Endothelial cell of umbilical vein (primary cell): ENCODE measurements around the gene LRWD1. TPM values are rescaled to one million over a fixed set of nuclear protein-coding genes. Genes with fewer than 3 reads are reported as not detected.

Experiments
- BruUV-seq: library from RNA; stranded (reverse); fragments of 400-500 nt; replicated peaks from 2 replicates; lab custom pipeline; 2021; lab: Mats Ljungman, UMichigan
- CTCF ChIA-PET: fragments of 300-600, 350-600 bp; sonication (Branson Sonifier 250); formaldehyde crosslinking; loops from one replicate; lab custom pipeline; 2021; ENCODE audit warnings: antibody characterized with exemption, inconsistent platforms; lab: Charles Lee
- POLR2A ChIA-PET: fragments of 300-600, 350-600 bp; sonication (Branson Sonifier 250); formaldehyde crosslinking; loops from one replicate; lab custom pipeline; 2021; ENCODE audit warnings: antibody characterized with exemption, inconsistent platforms; lab: Charles Lee
- DNase-seq: peaks from one replicate; pipeline ENCODE4 v3.0.0-alpha.2; 2011; ENCODE audit warnings: low read depth, low spot score
- FAIRE-seq: peaks from 2 replicates; lab custom pipeline; 2011; peaks lifted over from hg19 to GRCh38; lab: Jason Lieb, UNC
- H2AFZ ChIP-seq: 2 replicates; pipeline ENCODE4 v1.6.0; 2012; ENCODE audit warnings: low read depth, low read length, control low read depth, inconsistent platforms
- H3K27ac ChIP-seq: 2 replicates; pipeline ENCODE4 v1.5.1; 2011; ENCODE audit warnings: low read depth, mild to moderate bottlenecking, control low read depth, low read length, moderate library complexity; ENCODE audit not compliant: insufficient read depth
- H3K27me3 ChIP-seq, 2 experiments: 2 replicates each; pipeline versions ENCODE4 v1.6.0 to v1.6.1; 2011; ENCODE audit warnings: low read length in 2 of 2, mixed read lengths in 1 of 2; ENCODE audit not compliant: control insufficient read depth in 2 of 2, insufficient read depth in 2 of 2
- H3K36me3 ChIP-seq, 2 experiments: 2 replicates in 1 of 2; 3 replicates in 1 of 2; pipeline ENCODE4 v1.5.1; 2011; ENCODE audit warnings: low read length in 2 of 2, mild to moderate bottlenecking in 1 of 2, moderate library complexity in 1 of 2; ENCODE audit not compliant: control insufficient read depth in 2 of 2, insufficient read depth in 2 of 2; ENCODE audit errors: extremely low read depth in 1 of 2
- H3K4me1 ChIP-seq: 3 replicates; pipeline ENCODE4 v1.5.1; 2011; ENCODE audit warnings: mild to moderate bottlenecking, low read length; ENCODE audit not compliant: control insufficient read depth, insufficient read depth; ENCODE audit errors: extremely low read depth
- H3K4me2 ChIP-seq: 2 replicates; pipeline ENCODE4 v1.6.1; 2011; ENCODE audit warnings: low read length, control low read depth, mixed read lengths; ENCODE audit not compliant: insufficient read depth
- H3K4me3 ChIP-seq, 3 experiments: fragments of 200-600 bp in 1 of 3; sonication (generic), shearing (Covaris generic) in 1 of 3; replicated peaks in 1 of 3; 2 replicates each; pipeline ENCODE4 v1.5.1; 2011 to 2016; ENCODE audit warnings: control low read depth in 3 of 3, low read length in 3 of 3, mild to moderate bottlenecking in 2 of 3, inconsistent platforms in 1 of 3, low read depth in 1 of 3, moderate library complexity in 1 of 3; ENCODE audit not compliant: insufficient read depth in 1 of 3
- H3K79me2 ChIP-seq: 2 replicates; pipeline ENCODE4 v1.6.0; 2012; ENCODE audit warnings: low read length, inconsistent platforms; ENCODE audit not compliant: control insufficient read depth, insufficient read depth
- H3K9ac ChIP-seq: replicated peaks from 2 replicates; pipeline ENCODE3; 2011; ENCODE audit warnings: low read length, control low read depth; ENCODE audit not compliant: insufficient read depth; ENCODE audit errors: extremely low read depth
- H3K9me1 ChIP-seq: replicated peaks from 3 replicates; pipeline ENCODE4 v1.6.0; 2011; ENCODE audit warnings: mild to moderate bottlenecking, low read length; ENCODE audit not compliant: control insufficient read depth, insufficient read depth; ENCODE audit errors: extremely low read depth
- H3K9me3 ChIP-seq: replicated peaks from 2 replicates; pipeline ENCODE4 v1.5.1; 2012; ENCODE audit warnings: low read length, inconsistent platforms; ENCODE audit not compliant: control insufficient read depth, insufficient read depth
- H4K20me1 ChIP-seq: replicated peaks from 2 replicates; pipeline ENCODE3; 2011; ENCODE audit warnings: mild to moderate bottlenecking, low read length; ENCODE audit not compliant: control insufficient read depth, insufficient read depth; ENCODE audit errors: extremely low read depth
- EZH2 ChIP-seq: IDR thresholded peaks from 2 replicates; pipeline ENCODE4 v1.6.1; 2012; ENCODE audit warnings: borderline replicate concordance, low read depth, mild to moderate bottlenecking, moderate library complexity, low read length, inconsistent platforms; ENCODE audit not compliant: severe bottlenecking
- FOS ChIP-seq: IDR thresholded peaks from 2 replicates; pipeline ENCODE4 v1.6.1; 2011; ENCODE audit warnings: mild to moderate bottlenecking, low read length, moderate library complexity, borderline replicate concordance; ENCODE audit not compliant: insufficient read depth
- GATA2 ChIP-seq: IDR thresholded peaks from 2 replicates; pipeline ENCODE4 v1.7.0; 2011; ENCODE audit warnings: low read depth, mild to moderate bottlenecking, moderate library complexity, mixed read lengths, low read length; ENCODE audit not compliant: insufficient read length, insufficient read depth
- MYC ChIP-seq: IDR thresholded peaks from one replicate; pipeline ENCODE4 v1.6.1; 2011; ENCODE audit warnings: mild to moderate bottlenecking, low read depth, low read length
- POLR2A ChIP-seq: IDR thresholded peaks from 2 replicates; pipeline ENCODE4 v1.6.1; 2012; ENCODE audit warnings: low read depth, mild to moderate bottlenecking, control low read depth, low read length
- POLR2AphosphoS5 ChIP-seq: IDR thresholded peaks from 2 replicates; pipeline ENCODE4 v1.6.1; 2012; ENCODE audit warnings: low read depth, mild to moderate bottlenecking, control low read depth, low read length, moderate library complexity; ENCODE audit not compliant: insufficient read depth
- dilution Hi-C: fragments of 300-500 bp; cut with MboI; formaldehyde crosslinking; loops from one replicate; pipeline ENCODE4 v1.15.0; 2019; ENCODE audit warnings: low sequenced_read_pairs; ENCODE audit not compliant: extremely low pct_ligation_motif_present
- intact Hi-C: fragments of 100-400 bp; cut with micrococcal nuclease; formaldehyde crosslinking; loops from one replicate; pipeline ENCODE4 v1.10.0; 2022
- polyA plus RNA-seq, 4 experiments: library from polyadenylated mRNA; depleted of rRNA in 3 of 4; stranded (reverse) in 3 of 4; unstranded in 1 of 4; fragments of >200 nt; gene quantifications; 2 replicates each; pipeline versions ENCODE4 v1.2.1 to v1.2.3, GENCODE V29; 2011 to 2012; ENCODE audit warnings: missing spikeins in 1 of 4
- total RNA-seq: library from RNA; stranded (reverse); gene quantifications from 2 replicates; pipeline ENCODE4 v1.2.3, GENCODE V29; 2021
- TF ChIP-seq, protein P1 (sequence below): IDR thresholded peaks from 2 replicates; pipeline ENCODE4 v1.6.1; 2011; ENCODE audit not compliant: insufficient read depth, insufficient read length
- TF ChIP-seq, protein P2 (sequence below), 2 donors: IDR thresholded peaks; 1 replicate in 1 of 2; 2 replicates in 1 of 2; pipeline ENCODE4 v1.5.1; 2011; ENCODE audit warnings: low read length in 2 of 2, mild to moderate bottlenecking in 2 of 2, moderate library complexity in 2 of 2, control low read depth in 1 of 2, inconsistent platforms in 1 of 2, low read depth in 1 of 2; ENCODE audit not compliant: insufficient read depth in 1 of 2; ENCODE audit errors: extremely low read depth in 1 of 2

Gene LRWD1
- total and polyA plus RNA-seq, 2 donors (not counting 3 experiments of a cell fraction or from before 2014, with no cell fraction given), result 21.7 to 22.7 TPM

DNA sequence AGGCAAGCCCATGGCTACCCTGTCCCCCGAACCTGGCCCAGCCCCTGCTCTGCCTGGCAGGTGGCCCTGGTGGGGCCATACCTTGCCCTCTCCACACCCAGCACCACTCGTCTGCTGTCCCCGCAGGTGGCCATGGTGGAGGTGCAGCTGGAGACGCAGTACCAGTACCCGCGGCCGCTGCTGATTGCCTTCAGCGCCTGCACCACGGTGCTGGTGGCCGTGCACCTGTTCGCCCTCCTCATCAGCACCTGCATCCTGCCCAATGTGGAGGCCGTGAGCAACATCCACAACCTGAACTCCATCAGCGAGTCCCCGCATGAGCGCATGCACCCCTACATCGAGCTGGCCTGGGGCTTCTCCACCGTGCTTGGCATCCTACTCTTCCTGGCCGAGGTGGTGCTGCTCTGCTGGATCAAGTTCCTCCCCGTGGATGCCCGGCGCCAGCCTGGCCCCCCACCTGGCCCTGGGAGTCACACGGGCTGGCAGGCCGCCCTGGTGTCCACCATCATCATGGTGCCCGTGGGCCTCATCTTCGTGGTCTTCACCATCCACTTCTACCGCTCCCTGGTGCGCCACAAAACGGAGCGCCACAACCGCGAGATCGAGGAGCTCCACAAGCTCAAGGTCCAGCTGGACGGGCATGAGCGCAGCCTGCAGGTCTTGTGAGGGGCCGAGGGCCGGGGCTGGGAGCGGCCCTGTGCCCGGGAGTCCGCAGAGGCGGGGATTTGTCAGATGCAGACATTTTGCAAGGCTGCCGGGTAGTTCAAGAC lies 18.2 kb upstream of the LRWD1 start:
- CTCF ChIA-PET, result no interaction called here

More for the DNA sequence above, 18.2 kb upstream of the LRWD1 start:
- H3K27me3 ChIP-seq, result no peaks in the 10 kb centered on the region
- BruUV-seq, result no TSS peak
- H2AFZ ChIP-seq, result no peak overlapping the region
- H3K9me1 ChIP-seq, result no peaks in the 10 kb centered on the region
- POLR2A ChIA-PET, result no interaction called here
- no peaks in the 10 kb centered on the region for H3K9me3 ChIP-seq
- H3K27ac ChIP-seq, result no peak overlapping the region
- TF ChIP-seq FOS, result no peak
- TF ChIP-seq MYC, result no peak
- TF ChIP-seq POLR2A, result no peak
- TF ChIP-seq, protein P1, sequence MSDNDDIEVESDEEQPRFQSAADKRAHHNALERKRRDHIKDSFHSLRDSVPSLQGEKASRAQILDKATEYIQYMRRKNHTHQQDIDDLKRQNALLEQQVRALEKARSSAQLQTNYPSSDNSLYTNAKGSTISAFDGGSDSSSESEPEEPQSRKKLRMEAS, result no peak
- TF ChIP-seq, protein P2, sequence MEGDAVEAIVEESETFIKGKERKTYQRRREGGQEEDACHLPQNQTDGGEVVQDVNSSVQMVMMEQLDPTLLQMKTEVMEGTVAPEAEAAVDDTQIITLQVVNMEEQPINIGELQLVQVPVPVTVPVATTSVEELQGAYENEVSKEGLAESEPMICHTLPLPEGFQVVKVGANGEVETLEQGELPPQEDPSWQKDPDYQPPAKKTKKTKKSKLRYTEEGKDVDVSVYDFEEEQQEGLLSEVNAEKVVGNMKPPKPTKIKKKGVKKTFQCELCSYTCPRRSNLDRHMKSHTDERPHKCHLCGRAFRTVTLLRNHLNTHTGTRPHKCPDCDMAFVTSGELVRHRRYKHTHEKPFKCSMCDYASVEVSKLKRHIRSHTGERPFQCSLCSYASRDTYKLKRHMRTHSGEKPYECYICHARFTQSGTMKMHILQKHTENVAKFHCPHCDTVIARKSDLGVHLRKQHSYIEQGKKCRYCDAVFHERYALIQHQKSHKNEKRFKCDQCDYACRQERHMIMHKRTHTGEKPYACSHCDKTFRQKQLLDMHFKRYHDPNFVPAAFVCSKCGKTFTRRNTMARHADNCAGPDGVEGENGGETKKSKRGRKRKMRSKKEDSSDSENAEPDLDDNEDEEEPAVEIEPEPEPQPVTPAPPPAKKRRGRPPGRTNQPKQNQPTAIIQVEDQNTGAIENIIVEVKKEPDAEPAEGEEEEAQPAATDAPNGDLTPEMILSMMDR (IDR thresholded peaks at IDR 0.05; ENCODE audit: extremely low read depth in 1 of 2, insufficient read depth in 1 of 2, low read depth in 1 of 2, low read length in 2 of 2), result no peak
- no peak for TF ChIP-seq EZH2
- no peak for TF ChIP-seq GATA2
- no peak for TF ChIP-seq POLR2AphosphoS5
- H3K4me3 ChIP-seq, result no peak overlapping the region
- intact Hi-C loops (no loop called here), dilution Hi-C loops (no loop called here)
- no peak overlapping the region for H3K9ac ChIP-seq
- H3K4me1 ChIP-seq, result no peaks in the 10 kb centered on the region
- no peak overlapping the region for H3K4me2 ChIP-seq
- peaks cover 0 to 30% of the 10 kb centered on the region in 2 experiments for H3K36me3 ChIP-seq
- DNase-seq (no peak), FAIRE-seq (no peak)
- H3K79me2 ChIP-seq, result no peaks in the 10 kb centered on the region
- H4K20me1 ChIP-seq, result no peaks in the 10 kb centered on the region
